NCI-H524 (cell line): ENCODE results near the gene ARMH4.
"Not testable (repeated sequence)": the region's sequence is repeated elsewhere in the genome, so short reads cannot be mapped to it uniquely, and the experiment has no call there.

Experiments used
- DNase-seq, 2 experiments: peaks; one replicate each; lab custom pipeline; 2025; lab: John Stamatoyannopoulos, UW

The ARMH4 gene

DNA sequence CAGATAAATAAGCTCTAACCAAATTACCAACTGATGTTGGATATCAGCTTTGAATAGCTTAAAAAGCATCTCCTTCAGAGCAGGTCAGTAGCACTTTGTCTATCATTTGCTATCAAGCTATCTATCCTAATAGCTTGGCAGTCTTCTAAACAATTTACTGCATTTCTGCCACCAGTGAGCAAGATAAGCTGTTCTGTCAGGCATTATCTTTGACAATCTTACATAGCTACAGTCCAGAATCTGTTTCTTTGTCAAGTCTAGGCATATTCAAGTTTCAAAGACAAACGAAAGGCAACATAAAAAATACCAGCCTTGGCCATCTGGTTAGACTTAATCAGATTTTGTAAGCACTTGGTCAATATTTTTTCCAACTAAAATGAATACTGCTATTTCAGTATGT is 5.6 kb downstream of the ARMH4 start:
- DNase-seq, result no peak

DNA sequence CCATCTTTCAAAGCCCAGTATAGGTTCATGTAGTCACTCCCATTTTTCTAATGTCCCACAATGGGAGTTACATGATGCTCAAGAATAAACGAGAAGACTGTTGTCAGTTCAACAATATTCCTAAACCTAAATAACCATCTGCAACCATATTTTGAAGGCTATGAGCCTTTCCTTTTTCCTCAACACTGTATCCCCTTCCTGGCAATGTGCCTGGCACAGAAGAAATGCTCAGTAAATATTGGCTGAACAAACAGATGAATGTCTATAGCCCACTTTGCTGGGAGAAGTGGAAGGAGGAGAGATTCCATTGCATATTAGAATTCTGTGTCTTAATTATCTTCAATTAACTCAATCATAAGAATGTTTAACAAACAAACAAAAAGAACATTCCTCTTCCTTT is 6.1 kb downstream of the ARMH4 start:
- no peak for DNase-seq

DNA sequence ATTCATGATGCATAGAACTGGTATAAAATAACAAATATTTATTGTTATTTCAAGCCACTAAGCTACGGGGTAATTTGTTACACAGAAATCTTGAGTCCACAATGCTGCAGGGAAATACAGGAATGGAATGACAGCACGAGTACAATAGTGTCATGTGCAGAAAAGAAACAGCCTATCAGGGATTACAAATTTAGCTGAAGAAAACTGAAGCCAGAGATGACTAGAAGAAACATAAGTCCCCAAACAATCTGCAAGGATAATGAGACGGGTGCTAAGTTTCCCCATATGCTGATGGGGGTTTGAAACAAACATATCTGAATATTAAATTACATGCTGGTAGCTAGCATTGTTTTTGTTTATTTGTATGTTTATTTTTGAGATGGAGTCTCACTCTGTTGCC is 8.9 kb downstream of the ARMH4 start:
- no peak for DNase-seq

DNA sequence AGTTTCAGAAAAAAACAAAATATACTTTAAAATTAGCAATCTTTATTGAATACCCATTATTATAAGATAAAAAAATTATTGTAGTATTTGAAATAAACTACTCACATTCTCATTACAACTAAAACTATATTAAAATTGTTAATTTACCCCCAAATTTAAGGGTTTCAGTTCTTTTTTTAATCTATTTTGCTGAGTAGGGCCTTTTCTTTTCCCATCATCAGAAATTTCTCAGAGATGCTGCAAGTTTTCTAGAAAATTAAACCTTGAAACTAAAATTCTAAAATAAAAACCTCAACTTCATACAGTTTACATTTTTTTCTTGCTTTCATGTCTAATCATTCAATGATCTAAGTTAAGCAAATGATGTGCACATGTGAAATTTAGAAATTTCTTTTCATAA is 10.1 kb downstream of the ARMH4 start:
- no peak for DNase-seq

GRCh38 chr14:58138714-58139482 is 13.1 kb downstream of the ARMH4 start:
- DNase-seq, result no peak

GRCh38 chr14:58138031-58138713 is 13.8 kb downstream of the ARMH4 start:
- DNase-seq, result no peak

- DNase-seq, result no peak
These were observed 18.3 kb downstream of the ARMH4 start for GRCh38 chr14:58133739-58134138.

DNA sequence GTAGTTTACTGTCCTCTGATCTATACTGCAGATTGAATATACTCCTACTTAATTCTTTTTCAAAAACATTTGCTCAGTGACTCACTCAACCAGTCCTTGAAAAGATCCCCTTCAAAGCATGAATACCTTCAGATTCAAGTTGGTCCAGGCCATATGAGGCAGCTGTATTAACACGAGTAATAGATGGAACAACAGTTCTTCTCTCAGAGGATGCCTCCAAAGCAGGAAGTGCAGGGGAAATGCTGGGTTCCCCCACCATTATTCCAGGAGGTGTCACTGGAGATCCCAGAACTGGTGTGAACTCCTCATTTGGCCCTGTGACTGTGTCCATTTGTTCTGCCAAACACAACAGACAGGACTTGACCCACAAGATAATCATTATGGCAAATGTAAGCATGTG is 20.6 kb downstream of the ARMH4 start:
- DNase-seq, result peak in 1 of 2 experiments; percentile 14

GRCh38 chr14:58130116-58130782 is 21.8 kb downstream of the ARMH4 start:
- DNase-seq, result no peak

GRCh38 chr14:58129208-58129607 is 22.8 kb downstream of the ARMH4 start:
- peak in 1 of 2 experiments; percentile 8 for DNase-seq

- no peak for DNase-seq
These were observed 23.6 kb downstream of the ARMH4 start for GRCh38 chr14:58128416-58128815.

DNA sequence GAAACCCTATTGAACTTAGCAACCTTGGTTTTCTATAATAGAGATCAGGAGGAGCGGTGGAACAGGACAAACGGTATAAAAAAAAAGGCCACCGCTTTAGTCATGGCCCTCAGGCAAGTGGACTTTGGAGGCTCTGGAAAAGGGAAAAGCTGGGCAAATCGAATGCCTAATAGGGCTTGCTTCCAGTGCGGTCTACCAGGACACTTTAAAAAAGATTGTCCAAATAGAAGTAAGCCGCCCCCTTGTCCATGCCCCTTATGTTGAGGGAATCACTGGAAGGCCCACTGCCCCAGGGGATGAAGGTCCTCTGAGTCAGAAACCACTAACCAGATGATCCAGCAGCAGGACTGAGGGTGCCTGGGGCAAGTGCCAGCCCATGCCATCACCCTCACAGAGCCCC is 29.5 kb downstream of the ARMH4 start:
- DNase-seq, result not testable (repeated sequence)

- no peak for DNase-seq
These were observed 30.4 kb downstream of the ARMH4 start for GRCh38 chr14:58121530-58122186.

- DNase-seq, result no peak
These were observed 32.6 kb downstream of the ARMH4 start for GRCh38 chr14:58119381-58119780.

- DNase-seq, result no peak
These were observed 33.8 kb downstream of the ARMH4 start for GRCh38 chr14:58118097-58118815.

DNA sequence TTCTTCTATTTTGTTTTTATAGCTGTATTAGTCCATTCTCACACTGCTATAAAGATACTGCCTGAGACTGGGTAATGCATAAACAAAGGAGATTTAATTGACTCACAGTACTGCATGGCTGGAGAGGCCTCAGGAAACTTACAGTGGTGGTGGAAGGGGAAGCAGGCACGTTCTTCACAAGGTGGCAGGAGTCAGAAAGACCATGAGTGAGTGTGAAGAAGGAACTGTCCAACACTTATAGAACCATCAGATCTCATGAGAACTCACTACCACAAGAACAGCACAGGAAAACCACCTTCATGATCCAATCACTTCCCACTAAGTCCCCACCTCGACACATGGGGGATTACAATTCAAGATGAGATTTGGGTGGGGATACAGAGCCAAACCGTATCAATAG is 42.3 kb downstream of the ARMH4 start:
- DNase-seq, result no peak

DNA sequence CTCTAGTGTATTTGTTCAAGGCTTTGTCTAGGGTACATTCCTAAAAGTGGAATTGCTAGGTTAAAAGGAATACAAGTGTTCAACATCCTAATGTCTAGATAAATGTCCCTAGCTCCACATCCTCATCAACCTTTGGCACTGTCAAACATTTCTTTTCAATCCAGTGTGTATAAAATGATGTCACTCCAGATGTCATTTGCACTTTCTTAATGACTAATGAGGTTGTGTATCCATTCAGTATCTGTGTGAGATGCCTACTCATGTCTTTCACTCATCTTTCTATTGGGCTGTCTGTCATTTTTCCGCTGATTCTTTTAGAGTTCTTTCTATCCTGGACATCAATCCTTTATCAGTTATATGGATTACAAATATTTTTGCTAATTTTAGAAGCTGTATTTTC is 43.3 kb downstream of the ARMH4 start:
- DNase-seq, result no peak

DNA sequence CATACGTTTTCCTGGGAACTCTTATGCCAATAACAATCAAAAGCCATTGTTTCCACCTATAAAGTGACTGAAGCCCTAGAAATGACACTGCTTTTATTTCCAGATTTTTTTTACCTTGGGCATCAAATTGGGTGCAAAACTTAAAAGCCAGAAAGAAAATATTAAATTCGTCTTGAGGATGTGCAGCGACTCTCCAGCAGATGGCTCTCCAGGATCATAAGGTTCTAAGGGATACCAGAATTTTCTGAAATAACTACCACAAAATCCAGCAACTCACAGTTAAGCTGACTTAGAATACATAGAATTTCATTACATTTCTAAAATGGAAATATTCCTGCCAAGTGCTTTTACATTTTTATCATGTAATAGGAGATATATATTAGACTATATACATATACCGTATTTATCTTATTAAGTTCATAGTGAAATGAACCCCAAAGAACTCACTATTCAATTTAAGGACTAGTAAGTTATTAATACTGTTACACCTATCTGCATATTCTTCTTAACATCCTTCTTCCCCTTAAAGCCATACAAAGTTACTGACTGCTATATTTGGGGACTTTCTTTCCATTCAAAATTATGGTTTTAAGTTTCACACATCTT is 44.0 kb downstream of the ARMH4 start:
- DNase-seq, result peak; percentile 51 to 75

- peak in 1 of 2 experiments; percentile 42 for DNase-seq
These were observed 45.0 kb downstream of the ARMH4 start for GRCh38 chr14:58107041-58107440.

- peak in 1 of 2 experiments; percentile 21 for DNase-seq
These were observed 45.6 kb downstream of the ARMH4 start for GRCh38 chr14:58106446-58106845.

- DNase-seq, result no peak
These were observed 47.2 kb downstream of the ARMH4 start for GRCh38 chr14:58104808-58105207.
